Stimulated activated naive CD8-positive, alpha-beta T cell treated with anti-CD3 and anti-CD28 coated beads, Interleukin-15, amount 100 ng/mL, for 72 hours (primary cell): ENCODE results near the gene SPATA21.
A peak's percentile ranks its signal among the peaks of the same experiment; 100 is the strongest.
"Not testable (repeated sequence)": the region's sequence is repeated elsewhere in the genome, so short reads cannot be mapped to it uniquely, and the experiment has no call there.

ENCODE experiments used
- ATAC-seq: fragments of 150-1000 bp; cut with Tn5 transposase; 2 replicates; pipeline ENCODE4 v1.10.0; 2021; ENCODE audit warnings: mild to moderate bottlenecking, moderate library complexity
- DNase-seq, 2 donors: peaks; one replicate each; pipeline ENCODE4 v3.0.0; 2021 to 2022
- H3K27ac Mint-ChIP-seq, 2 donors: one replicate each; pipeline ENCODE4 v1.8.0; 2022; ENCODE audit warnings: mild to moderate bottlenecking in 2 of 2, mixed read lengths in 2 of 2, moderate library complexity in 2 of 2
- H3K27me3 Mint-ChIP-seq: one replicate; pipeline ENCODE4 v1.8.0; 2022; ENCODE audit warnings: mixed read lengths
- H3K4me1 Mint-ChIP-seq: one replicate; pipeline ENCODE4 v1.8.0; 2022; ENCODE audit warnings: mild to moderate bottlenecking, mixed read lengths
- H3K4me3 Mint-ChIP-seq, 2 donors: one replicate each; pipeline ENCODE4 v1.8.0; 2022; ENCODE audit warnings: mild to moderate bottlenecking in 2 of 2, mixed read lengths in 2 of 2, moderate library complexity in 1 of 2
- H3K9me3 Mint-ChIP-seq, 2 donors: one replicate each; pipeline ENCODE4 v1.8.0; 2022; ENCODE audit warnings: mixed read lengths in 2 of 2

The SPATA21 gene

GRCh38 chr1:16385659-16386453 is 51.4 kb downstream of the SPATA21 start:
- H3K4me1 Mint-ChIP-seq, result peaks cover 76% of the 10 kb centered on the region
- no peaks in the 10 kb centered on the region for H3K9me3 Mint-ChIP-seq
- peak overlapping the region; percentile 49 to 74 for H3K4me3 Mint-ChIP-seq
- H3K27ac Mint-ChIP-seq, result peak overlapping the region; percentile 31 to 85
- DNase-seq, result no peak
- peak; percentile 41 for ATAC-seq
- H3K27me3 Mint-ChIP-seq, result no peaks in the 10 kb centered on the region

GRCh38 chr1:16383888-16384287 is 53.3 kb downstream of the SPATA21 start:
- DNase-seq, result no peak
- Mint-ChIP-seq H3K4me1 (peaks cover 74% of the 10 kb centered on the region), H3K9me3 (no peaks in the 10 kb centered on the region), H3K27ac (peak overlapping the region in 1 of 2 donors; percentile 93), H3K4me3 (no peak overlapping the region), H3K27me3 (no peaks in the 10 kb centered on the region)
- no peak for ATAC-seq

GRCh38 chr1:16380868-16381267 is 56.4 kb downstream of the SPATA21 start:
- no peak overlapping the region for H3K4me3 Mint-ChIP-seq
- no peak for DNase-seq
- no peaks in the 10 kb centered on the region for H3K9me3 Mint-ChIP-seq
- no peak for ATAC-seq
- H3K27ac Mint-ChIP-seq, result peak overlapping the region in 1 of 2 donors; percentile 76
- H3K27me3 Mint-ChIP-seq, result no peaks in the 10 kb centered on the region
- peaks cover 83% of the 10 kb centered on the region for H3K4me1 Mint-ChIP-seq

- Mint-ChIP-seq H3K27me3 (no peaks in the 10 kb centered on the region), H3K4me1 (peaks cover 85% of the 10 kb centered on the region), H3K9me3 (no peaks in the 10 kb centered on the region), H3K27ac (peak overlapping the region in 1 of 2 donors; percentile 4), H3K4me3 (no peak overlapping the region)
- ATAC-seq, result no peak
- no peak for DNase-seq
These were observed 58.8 kb downstream of the SPATA21 start for GRCh38 chr1:16378443-16378842.

GRCh38 chr1:16376971-16377370 is 60.3 kb downstream of the SPATA21 start:
- H3K27ac Mint-ChIP-seq, result peak overlapping the region; percentile 53 to 91
- no peaks in the 10 kb centered on the region for H3K9me3 Mint-ChIP-seq
- no peaks in the 10 kb centered on the region for H3K27me3 Mint-ChIP-seq
- ATAC-seq, result no peak
- no peak overlapping the region for H3K4me3 Mint-ChIP-seq
- no peak for DNase-seq
- peaks cover 86% of the 10 kb centered on the region for H3K4me1 Mint-ChIP-seq

- DNase-seq, result no peak
- Mint-ChIP-seq H3K27ac (peak overlapping the region; percentile 80 to 82), H3K4me3 (peak overlapping the region; percentile 15 to 22), H3K4me1 (peaks cover 91% of the 10 kb centered on the region), H3K9me3 (no peaks in the 10 kb centered on the region), H3K27me3 (no peaks in the 10 kb centered on the region)
- ATAC-seq, result no peak
These were observed 61.5 kb downstream of the SPATA21 start for GRCh38 chr1:16375521-16376340.

- Mint-ChIP-seq H3K27me3 (no peaks in the 10 kb centered on the region), H3K4me1 (peaks cover 93% of the 10 kb centered on the region), H3K4me3 (peak overlapping the region; percentile 44 to 54), H3K27ac (peak overlapping the region; percentile 69 to 78), H3K9me3 (no peaks in the 10 kb centered on the region)
- DNase-seq (no peak), ATAC-seq (no peak)
These were observed 63.0 kb downstream of the SPATA21 start for GRCh38 chr1:16374266-16374665.

- ATAC-seq (no peak), DNase-seq (no peak)
- H3K27me3 Mint-ChIP-seq, result no peaks in the 10 kb centered on the region
- peak overlapping the region; percentile 90 to 97 for H3K27ac Mint-ChIP-seq
- H3K4me3 Mint-ChIP-seq, result peak overlapping the region; percentile 73 to 78
- peaks cover 88% of the 10 kb centered on the region for H3K4me1 Mint-ChIP-seq
- no peaks in the 10 kb centered on the region for H3K9me3 Mint-ChIP-seq
These were observed 64.5 kb downstream of the SPATA21 start for GRCh38 chr1:16372535-16373285.

GRCh38 chr1:16371725-16372124 is 65.5 kb downstream of the SPATA21 start:
- H3K4me3 Mint-ChIP-seq, result peak overlapping the region; percentile 73 to 78
- H3K27ac Mint-ChIP-seq, result peak overlapping the region; percentile 90 to 97
- ATAC-seq, result peak; percentile 18
- DNase-seq, result peak in 1 of 2 donors; percentile 30
- H3K27me3 Mint-ChIP-seq, result no peaks in the 10 kb centered on the region
- H3K4me1 Mint-ChIP-seq, result peaks cover 79% of the 10 kb centered on the region
- H3K9me3 Mint-ChIP-seq, result no peaks in the 10 kb centered on the region

GRCh38 chr1:16369821-16370220 is 67.4 kb downstream of the SPATA21 start:
- H3K27me3 Mint-ChIP-seq, result no peaks in the 10 kb centered on the region
- no peak for ATAC-seq
- peaks cover 59% of the 10 kb centered on the region for H3K4me1 Mint-ChIP-seq
- no peaks in the 10 kb centered on the region for H3K9me3 Mint-ChIP-seq
- peak overlapping the region; percentile 96 to 97 for H3K4me3 Mint-ChIP-seq
- H3K27ac Mint-ChIP-seq, result peak overlapping the region in 1 of 2 donors; percentile 68
- no peak for DNase-seq

GRCh38 chr1:16367968-16368890 is 69.0 kb downstream of the SPATA21 start:
- H3K27ac Mint-ChIP-seq, result peak overlapping the region; percentile 98 to 100
- DNase-seq (no peak), ATAC-seq (no peak)
- H3K4me1 Mint-ChIP-seq, result peaks cover 45% of the 10 kb centered on the region
- H3K27me3 Mint-ChIP-seq, result no peaks in the 10 kb centered on the region
- H3K4me3 Mint-ChIP-seq, result peak overlapping the region; percentile 96 to 97
- H3K9me3 Mint-ChIP-seq, result no peaks in the 10 kb centered on the region

- H3K27ac Mint-ChIP-seq, result peak overlapping the region; percentile 98 to 100
- peaks cover 37% of the 10 kb centered on the region for H3K4me1 Mint-ChIP-seq
- no peaks in the 10 kb centered on the region for H3K27me3 Mint-ChIP-seq
- ATAC-seq (peak; percentile 83), DNase-seq (peak; percentile 94 to 95)
- H3K9me3 Mint-ChIP-seq, result no peaks in the 10 kb centered on the region
- peak overlapping the region; percentile 96 to 97 for H3K4me3 Mint-ChIP-seq
These were observed 69.8 kb downstream of the SPATA21 start for GRCh38 chr1:16367258-16367967.

- Mint-ChIP-seq H3K27ac (peak within 1 kb of the TSS; percentile 98 to 100), H3K4me3 (peak within 1 kb of the TSS; percentile 96 to 97), H3K27me3 (no peaks in the 10 kb centered on the region), H3K4me1 (peaks cover 30% of the 10 kb centered on the region), H3K9me3 (no peaks in the 10 kb centered on the region)
- DNase-seq (peak; percentile 92 to 97), ATAC-seq (peak; percentile 84)
These were observed 70.4 kb downstream of the SPATA21 start, which contains the start of gene SZRD1 for GRCh38 chr1:16366722-16367257. TSS of gene SZRD1 (plus strand) at chr1:16367242. CDS start at chr1:16367258, 16 bp downstream.

GRCh38 chr1:16365146-16365498 is 72.1 kb downstream of the SPATA21 start:
- H3K4me1 Mint-ChIP-seq, result peaks cover 17% of the 10 kb centered on the region
- H3K4me3 Mint-ChIP-seq, ATAC-seq, H3K27ac Mint-ChIP-seq, H3K27me3 Mint-ChIP-seq, H3K9me3 Mint-ChIP-seq, DNase-seq: not testable (repeated sequence)
